ENCODE data around the gene MPV17L2. TPM values are rescaled to one million over a fixed set of nuclear protein-coding genes. Genes with fewer than 3 reads are reported as not detected.

The MPV17L2 gene
- total RNA-seq, 4 donors from 2014 or later, result 11.1 to 19.0 (median 15.5) TPM

DNA sequence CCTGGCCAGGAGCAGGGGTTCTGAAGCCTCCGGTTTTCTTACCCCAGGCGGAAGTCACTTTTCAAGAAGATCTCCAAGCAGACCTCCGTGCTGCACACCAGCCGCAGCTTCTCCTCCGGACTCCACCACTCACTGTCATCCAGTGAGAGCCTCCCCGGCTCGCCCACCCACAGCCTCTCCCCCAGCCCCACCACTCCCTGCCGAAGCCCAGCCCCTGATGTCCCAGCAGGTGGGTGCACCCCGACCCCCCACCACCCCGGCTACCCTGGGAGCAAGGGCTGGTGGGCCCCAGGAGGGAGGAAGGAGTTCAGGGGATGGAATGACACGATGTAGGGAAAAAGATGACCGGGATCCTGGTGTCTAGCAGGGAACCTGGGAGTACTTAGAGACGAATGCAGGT lies 45.6 kb upstream of the MPV17L2 start:
- no peak for DNase-seq (ENCODE audit: low spot score in 2 of 2)
- WGBS, 2 donors, result 92 to 93% methylated on average over 13 of the region's 13 CpGs
- peaks cover 0 to 17% (median 10%) of the 10 kb centered on the region in 4 donors for H3K4me1 ChIP-seq
- peaks cover 2 to 73% (median 38%) of the 10 kb centered on the region in 3 donors for H3K36me3 ChIP-seq
- H3K27ac ChIP-seq, result no peak overlapping the region
- no peak overlapping the region for H3K4me3 ChIP-seq
- no peaks in the 10 kb centered on the region for H3K27me3 ChIP-seq
- no peaks in the 10 kb centered on the region for H3K9me3 ChIP-seq
- TF ChIP-seq, protein P1, sequence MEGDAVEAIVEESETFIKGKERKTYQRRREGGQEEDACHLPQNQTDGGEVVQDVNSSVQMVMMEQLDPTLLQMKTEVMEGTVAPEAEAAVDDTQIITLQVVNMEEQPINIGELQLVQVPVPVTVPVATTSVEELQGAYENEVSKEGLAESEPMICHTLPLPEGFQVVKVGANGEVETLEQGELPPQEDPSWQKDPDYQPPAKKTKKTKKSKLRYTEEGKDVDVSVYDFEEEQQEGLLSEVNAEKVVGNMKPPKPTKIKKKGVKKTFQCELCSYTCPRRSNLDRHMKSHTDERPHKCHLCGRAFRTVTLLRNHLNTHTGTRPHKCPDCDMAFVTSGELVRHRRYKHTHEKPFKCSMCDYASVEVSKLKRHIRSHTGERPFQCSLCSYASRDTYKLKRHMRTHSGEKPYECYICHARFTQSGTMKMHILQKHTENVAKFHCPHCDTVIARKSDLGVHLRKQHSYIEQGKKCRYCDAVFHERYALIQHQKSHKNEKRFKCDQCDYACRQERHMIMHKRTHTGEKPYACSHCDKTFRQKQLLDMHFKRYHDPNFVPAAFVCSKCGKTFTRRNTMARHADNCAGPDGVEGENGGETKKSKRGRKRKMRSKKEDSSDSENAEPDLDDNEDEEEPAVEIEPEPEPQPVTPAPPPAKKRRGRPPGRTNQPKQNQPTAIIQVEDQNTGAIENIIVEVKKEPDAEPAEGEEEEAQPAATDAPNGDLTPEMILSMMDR (IDR thresholded peaks at IDR 0.05), result no peak
- TF ChIP-seq POLR2A (IDR thresholded peaks at IDR 0.05), result no peak

DNA sequence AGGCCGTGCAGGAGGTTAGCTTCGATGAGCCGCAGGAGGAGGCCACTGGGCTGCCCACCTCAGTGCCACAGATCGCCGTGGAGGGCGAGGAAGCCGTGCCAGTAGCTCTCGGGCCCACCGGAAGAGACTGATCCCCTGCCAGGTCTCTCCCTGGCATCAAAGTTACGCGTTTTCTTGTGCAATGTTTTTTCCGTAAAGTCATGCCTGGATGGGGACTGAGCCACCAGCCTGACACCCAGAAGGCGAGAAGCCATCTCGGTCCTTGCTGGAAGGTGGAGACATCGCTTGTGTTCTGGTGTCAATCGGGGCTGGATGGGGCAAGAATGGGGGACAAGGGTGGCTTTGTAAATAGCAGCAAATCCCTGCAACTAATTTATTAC lies 43.4 kb upstream of the MPV17L2 start:
- H3K27me3 ChIP-seq, result no peaks in the 10 kb centered on the region
- no peak overlapping the region for H3K4me3 ChIP-seq
- H3K9me3 ChIP-seq, result no peaks in the 10 kb centered on the region
- 80 to 82% methylated on average over 7 to 16 of the region's 16 CpGs for WGBS, 2 donors
- no peak for TF ChIP-seq EP300 (IDR thresholded peaks at IDR 0.05)
- TF ChIP-seq POLR2A (IDR thresholded peaks at IDR 0.05), result no peak
- TF ChIP-seq, protein P1 (IDR thresholded peaks at IDR 0.05), result no peak
- H3K4me1 ChIP-seq, result peaks cover 0 to 28% (median 21%) of the 10 kb centered on the region in 4 donors
- H3K36me3 ChIP-seq, result peaks cover 2 to 51% (median 26%) of the 10 kb centered on the region in 3 donors
- H3K27ac ChIP-seq, result no peak overlapping the region
- DNase-seq (ENCODE audit: low spot score in 2 of 2), result no peak

DNA sequence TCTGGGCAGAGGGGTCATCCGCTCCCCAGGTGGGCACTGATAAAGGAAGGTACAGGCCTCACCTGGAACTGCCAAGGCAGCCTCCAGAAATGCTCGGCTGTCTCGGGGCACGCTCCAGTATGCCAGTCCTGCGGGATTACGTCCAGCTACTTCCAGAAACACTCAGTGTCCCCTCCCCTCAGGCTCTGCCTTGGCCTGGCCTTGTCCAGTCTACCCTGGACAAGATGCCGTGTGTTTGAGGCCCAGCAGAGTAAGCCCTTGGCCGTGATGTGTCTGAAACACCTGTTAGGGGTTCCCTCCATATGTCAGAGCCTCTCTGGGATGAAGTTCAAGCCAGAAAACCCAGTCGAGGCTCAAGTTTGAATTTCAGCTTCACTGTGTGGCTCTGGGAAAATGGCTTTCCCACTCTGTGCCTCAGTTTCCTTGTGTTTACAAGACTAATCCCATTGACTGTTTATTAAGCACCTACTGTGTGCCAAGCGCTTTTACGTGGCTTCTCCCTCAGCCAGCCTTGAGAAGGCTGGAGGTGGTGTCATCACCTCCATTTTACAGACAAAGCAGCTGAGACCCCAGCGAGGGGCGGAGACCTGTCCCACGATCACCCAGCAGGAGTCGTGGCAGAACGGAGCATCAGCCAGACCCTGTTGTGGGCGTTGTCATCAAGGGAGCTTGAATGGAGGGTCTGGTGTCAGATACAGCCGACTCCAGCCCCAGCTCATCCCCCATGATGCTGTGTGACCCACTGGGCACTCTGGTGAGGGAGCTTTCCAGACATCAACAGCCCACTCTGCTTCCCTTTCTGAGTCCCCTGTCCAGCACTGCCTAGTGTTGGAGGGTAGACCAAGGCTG lies 42.0 kb upstream of the MPV17L2 start:
- H3K27ac ChIP-seq, result peak overlapping the region in 2 of 4 donors; percentile 90 to 93
- peaks cover 0 to 40% (median 23%) of the 10 kb centered on the region in 4 donors for H3K4me1 ChIP-seq
- no peak overlapping the region for H3K4me3 ChIP-seq
- H3K27me3 ChIP-seq, result no peaks in the 10 kb centered on the region
- DNase-seq (ENCODE audit: low spot score in 2 of 2), result no peak
- WGBS, 2 donors, result 87 to 90% methylated on average over 16 to 18 of the region's 18 CpGs
- peaks cover 0 to 45% (median 12%) of the 10 kb centered on the region in 3 donors for H3K36me3 ChIP-seq
- TF ChIP-seq, protein P1 (IDR thresholded peaks at IDR 0.05), result no peak
- TF ChIP-seq EP300 (IDR thresholded peaks at IDR 0.05) (no peak), POLR2A (IDR thresholded peaks at IDR 0.05) (no peak)
- no peaks in the 10 kb centered on the region for H3K9me3 ChIP-seq

DNA sequence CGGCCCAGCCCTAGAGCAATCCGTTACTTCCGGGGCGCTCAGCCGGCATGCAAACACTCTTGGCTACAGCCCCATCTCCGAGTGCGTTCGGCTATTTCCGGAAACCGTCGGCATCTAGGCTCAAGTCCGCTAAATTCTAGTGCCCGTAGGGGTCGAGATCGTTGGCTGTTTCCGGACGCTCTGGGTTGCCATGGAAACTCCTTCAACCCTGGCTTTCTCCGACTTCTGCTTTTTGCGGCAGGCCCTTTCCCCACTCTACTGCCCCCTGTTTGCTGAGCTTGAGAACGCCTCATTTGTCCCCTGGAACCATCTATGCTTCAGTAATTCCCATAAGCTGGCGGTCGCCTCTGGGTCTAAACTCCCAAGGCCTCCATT lies 40.6 kb upstream of the MPV17L2 start:
- peak; percentile 98 to 100 for DNase-seq (ENCODE audit: low spot score in 2 of 2)
- WGBS, 2 donors, result 0% methylated on average over 22 of the region's 22 CpGs
- peaks cover 0 to 54% (median 33%) of the 10 kb centered on the region in 4 donors for H3K4me1 ChIP-seq
- H3K36me3 ChIP-seq, result peaks cover 0 to 40% (median 2%) of the 10 kb centered on the region in 3 donors
- H3K9me3 ChIP-seq, result no peaks in the 10 kb centered on the region
- no peaks in the 10 kb centered on the region for H3K27me3 ChIP-seq
- H3K27ac ChIP-seq, result peak overlapping the region; percentile 88 to 95 (median 92)
- TF ChIP-seq EP300 (IDR thresholded peaks at IDR 0.05), result no peak
- TF ChIP-seq, protein P1 (IDR thresholded peaks at IDR 0.05), result peak; percentile 52 to 82 (median 69)
- peak overlapping the region; percentile 55 to 81 (median 69) for H3K4me3 ChIP-seq

Measured in tibial nerve (tissue), 4 donors.